Spinal cord (tissue), 10 donors: ENCODE results near the gene KIF25. TPM values are rescaled to one million over a fixed set of nuclear protein-coding genes. Genes with fewer than 3 reads are reported as not detected.
A peak's percentile ranks its signal among the peaks of the same experiment; 100 is the strongest.

ENCODE experiments used
- DNase-seq, 6 donors: peaks; one replicate each; pipeline versions ENCODE4 v3.0.0 to v3.0.0-alpha.2; 2013 to 2015; ENCODE audit warnings: low spot score in 6 of 6, low read depth in 4 of 6
- H3K27ac ChIP-seq: one replicate; pipeline ENCODE4 v1.5.1; 2013; ENCODE audit warnings: low read depth, low read length, control low read depth
- H3K27me3 ChIP-seq: one replicate; pipeline ENCODE4 v1.6.1; 2013; ENCODE audit warnings: low read length; ENCODE audit not compliant: control insufficient read depth, insufficient read depth
- H3K36me3 ChIP-seq: one replicate; pipeline ENCODE4 v1.6.1; 2013; ENCODE audit warnings: low read length; ENCODE audit not compliant: control insufficient read depth, insufficient read depth
- H3K4me1 ChIP-seq: one replicate; pipeline ENCODE4 v1.6.1; 2013; ENCODE audit warnings: low read length; ENCODE audit not compliant: control insufficient read depth, insufficient read depth
- H3K4me3 ChIP-seq: one replicate; pipeline ENCODE4 v1.5.1; 2013; ENCODE audit warnings: low read depth, low read length, control low read depth
- H3K9me3 ChIP-seq: one replicate; pipeline ENCODE4 v1.6.1; 2013; ENCODE audit warnings: low read length; ENCODE audit not compliant: control insufficient read depth, insufficient read depth
- WGBS: methylation state at CpG from one replicate; pipeline ENCODE4 v1.1.5; 2013; ENCODE audit warnings: missing lambda C conversion rate; ENCODE audit not compliant: insufficient coverage; 5-methylcytosine and 5-hydroxymethylcytosine counted together
- polyA plus RNA-seq, 2 donors: library from polyadenylated mRNA; unstranded; fragments of 120-200 nt; gene quantifications; one replicate each; pipeline ENCODE4 v1.2.1, GENCODE V29; 2013; ENCODE audit not compliant: insufficient read length in 2 of 2
- total RNA-seq, 2 donors: library from RNA; depleted of rRNA in 1 of 2; stranded (reverse); fragments of 120-200 nt in 1 of 2; fragments of >200 nt in 1 of 2; gene quantifications; one replicate each; pipeline versions ENCODE4 v1.2.3 to v1.2.4, GENCODE V29; 2013 to 2014
- donor health status: healthy.

The KIF25 gene
- total and polyA plus RNA-seq, 4 donors = 1.2 to 3.0 (median 2.2) TPM; not detected in 1

GRCh38 chr6:168038576-168039140, 41.2 kb downstream of the KIF25 start:
- no peaks in the 10 kb centered on the region for H3K27me3 ChIP-seq
- H3K4me3 ChIP-seq = no peak overlapping the region
- no peak for DNase-seq
- peaks cover 10% of the 10 kb centered on the region for H3K4me1 ChIP-seq
- no peak overlapping the region for H3K27ac ChIP-seq
- peaks cover 24% of the 10 kb centered on the region for H3K9me3 ChIP-seq
- 95% methylated on average over 11 of the region's 13 CpGs for WGBS
- peaks cover 2% of the 10 kb centered on the region for H3K36me3 ChIP-seq

- no peak overlapping the region for H3K4me3 ChIP-seq
- H3K4me1 ChIP-seq = peaks cover 10% of the 10 kb centered on the region
- H3K9me3 ChIP-seq = peaks cover 24% of the 10 kb centered on the region
- DNase-seq = no peak
- H3K27ac ChIP-seq = no peak overlapping the region
- WGBS = 100% methylated on average over 1 of the region's 4 CpGs
- peaks cover 2% of the 10 kb centered on the region for H3K36me3 ChIP-seq
- no peaks in the 10 kb centered on the region for H3K27me3 ChIP-seq
Measured at GRCh38 chr6:168039301-168039700, 41.8 kb downstream of the KIF25 start.

GRCh38 chr6:168039849-168040248, 42.4 kb downstream of the KIF25 start:
- Histone ChIP-seq H3K27ac (no peak overlapping the region), H3K4me3 (no peak overlapping the region), H3K27me3 (no peaks in the 10 kb centered on the region), H3K4me1 (peaks cover 10% of the 10 kb centered on the region), H3K36me3 (peaks cover 2% of the 10 kb centered on the region), H3K9me3 (peaks cover 24% of the 10 kb centered on the region)
- WGBS = 91% methylated on average over 10 of the region's 13 CpGs
- DNase-seq = peak in 1 of 6 donors; percentile 16

GRCh38 chr6:168040856-168041496, 43.5 kb downstream of the KIF25 start:
- no peak overlapping the region for H3K27ac ChIP-seq
- H3K4me3 ChIP-seq = no peak overlapping the region
- H3K9me3 ChIP-seq = peaks cover 24% of the 10 kb centered on the region
- H3K27me3 ChIP-seq = no peaks in the 10 kb centered on the region
- DNase-seq = no peak
- 96% methylated on average over 8 of the region's 15 CpGs for WGBS
- H3K4me1 ChIP-seq = peaks cover 12% of the 10 kb centered on the region
- H3K36me3 ChIP-seq = peaks cover 2% of the 10 kb centered on the region

- Histone ChIP-seq H3K4me1 (peaks cover 13% of the 10 kb centered on the region), H3K4me3 (no peak overlapping the region), H3K9me3 (peaks cover 24% of the 10 kb centered on the region), H3K36me3 (peaks cover 2% of the 10 kb centered on the region), H3K27me3 (no peaks in the 10 kb centered on the region), H3K27ac (no peak overlapping the region)
- no peak for DNase-seq
- WGBS = 94% methylated on average over 13 of the region's 15 CpGs
Measured at GRCh38 chr6:168041928-168042327, 44.5 kb downstream of the KIF25 start.

GRCh38 chr6:168042426-168043192, 45.1 kb downstream of the KIF25 start:
- Histone ChIP-seq H3K4me1 (peaks cover 13% of the 10 kb centered on the region), H3K27me3 (no peaks in the 10 kb centered on the region), H3K27ac (no peak overlapping the region), H3K9me3 (peaks cover 24% of the 10 kb centered on the region), H3K36me3 (peaks cover 2% of the 10 kb centered on the region), H3K4me3 (no peak overlapping the region)
- WGBS = 92% methylated on average over 29 of the region's 29 CpGs
- no peak for DNase-seq

GRCh38 chr6:168043193-168043847, 45.8 kb downstream of the KIF25 start:
- peaks cover 2% of the 10 kb centered on the region for H3K36me3 ChIP-seq
- 88% methylated on average over 17 of the region's 17 CpGs for WGBS
- no peak for DNase-seq

GRCh38 chr6:168043848-168044415, 46.5 kb downstream of the KIF25 start:
- Histone ChIP-seq H3K27ac (no peak overlapping the region), H3K4me3 (no peak overlapping the region), H3K9me3 (peaks cover 16% of the 10 kb centered on the region), H3K4me1 (peaks cover 26% of the 10 kb centered on the region), H3K36me3 (peaks cover 2% of the 10 kb centered on the region), H3K27me3 (no peaks in the 10 kb centered on the region)
- 90% methylated on average over 16 of the region's 21 CpGs for WGBS
- DNase-seq = no peak

More at GRCh38 chr6:168043193-168043847, 45.8 kb downstream of the KIF25 start:
- Histone ChIP-seq H3K9me3 (peaks cover 20% of the 10 kb centered on the region), H3K27me3 (no peaks in the 10 kb centered on the region), H3K4me1 (peaks cover 19% of the 10 kb centered on the region), H3K4me3 (no peak overlapping the region), H3K27ac (no peak overlapping the region)

GRCh38 chr6:168044521-168045130, 47.2 kb downstream of the KIF25 start:
- Histone ChIP-seq H3K9me3 (peaks cover 12% of the 10 kb centered on the region), H3K27ac (no peak overlapping the region), H3K36me3 (peaks cover 2% of the 10 kb centered on the region), H3K4me3 (no peak overlapping the region), H3K4me1 (peaks cover 26% of the 10 kb centered on the region), H3K27me3 (no peaks in the 10 kb centered on the region)
- no peak for DNase-seq
- 94% methylated on average over 25 of the region's 28 CpGs for WGBS
